Measurements from ENCODE around the gene PTPRN2.

DNA sequence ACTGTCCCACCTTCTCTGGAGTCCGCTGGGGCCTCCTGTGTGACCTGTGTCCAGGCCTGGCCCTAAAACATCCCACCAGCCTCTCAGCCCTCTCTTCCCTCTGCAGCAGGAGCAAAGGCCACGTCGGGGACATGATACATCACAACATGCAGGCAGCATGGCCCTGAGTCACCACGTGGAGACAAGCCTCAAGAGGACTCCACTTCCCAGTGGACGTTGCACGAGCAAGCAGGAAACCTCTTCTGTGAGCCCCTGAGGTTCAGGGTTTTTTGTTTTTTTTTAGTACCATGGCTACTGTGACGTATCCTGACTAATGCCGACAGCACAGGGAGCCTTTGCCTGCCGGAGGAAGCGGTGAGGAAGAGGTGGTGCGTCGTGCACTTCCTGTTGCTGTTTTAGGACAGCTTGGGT, 1084.9 kb downstream of the PTPRN2 start:
- TF ChIP-seq, protein P1, sequence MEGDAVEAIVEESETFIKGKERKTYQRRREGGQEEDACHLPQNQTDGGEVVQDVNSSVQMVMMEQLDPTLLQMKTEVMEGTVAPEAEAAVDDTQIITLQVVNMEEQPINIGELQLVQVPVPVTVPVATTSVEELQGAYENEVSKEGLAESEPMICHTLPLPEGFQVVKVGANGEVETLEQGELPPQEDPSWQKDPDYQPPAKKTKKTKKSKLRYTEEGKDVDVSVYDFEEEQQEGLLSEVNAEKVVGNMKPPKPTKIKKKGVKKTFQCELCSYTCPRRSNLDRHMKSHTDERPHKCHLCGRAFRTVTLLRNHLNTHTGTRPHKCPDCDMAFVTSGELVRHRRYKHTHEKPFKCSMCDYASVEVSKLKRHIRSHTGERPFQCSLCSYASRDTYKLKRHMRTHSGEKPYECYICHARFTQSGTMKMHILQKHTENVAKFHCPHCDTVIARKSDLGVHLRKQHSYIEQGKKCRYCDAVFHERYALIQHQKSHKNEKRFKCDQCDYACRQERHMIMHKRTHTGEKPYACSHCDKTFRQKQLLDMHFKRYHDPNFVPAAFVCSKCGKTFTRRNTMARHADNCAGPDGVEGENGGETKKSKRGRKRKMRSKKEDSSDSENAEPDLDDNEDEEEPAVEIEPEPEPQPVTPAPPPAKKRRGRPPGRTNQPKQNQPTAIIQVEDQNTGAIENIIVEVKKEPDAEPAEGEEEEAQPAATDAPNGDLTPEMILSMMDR (IDR thresholded peaks at IDR 0.05): no peak
- TF ChIP-seq ZFX (IDR thresholded peaks at IDR 0.05; ENCODE audit: borderline replicate concordance): no peak
